ENCODE measurements around the gene GSG1L.
A peak's percentile ranks its signal among the peaks of the same experiment; 100 is the strongest.

The GSG1L gene

DNA sequence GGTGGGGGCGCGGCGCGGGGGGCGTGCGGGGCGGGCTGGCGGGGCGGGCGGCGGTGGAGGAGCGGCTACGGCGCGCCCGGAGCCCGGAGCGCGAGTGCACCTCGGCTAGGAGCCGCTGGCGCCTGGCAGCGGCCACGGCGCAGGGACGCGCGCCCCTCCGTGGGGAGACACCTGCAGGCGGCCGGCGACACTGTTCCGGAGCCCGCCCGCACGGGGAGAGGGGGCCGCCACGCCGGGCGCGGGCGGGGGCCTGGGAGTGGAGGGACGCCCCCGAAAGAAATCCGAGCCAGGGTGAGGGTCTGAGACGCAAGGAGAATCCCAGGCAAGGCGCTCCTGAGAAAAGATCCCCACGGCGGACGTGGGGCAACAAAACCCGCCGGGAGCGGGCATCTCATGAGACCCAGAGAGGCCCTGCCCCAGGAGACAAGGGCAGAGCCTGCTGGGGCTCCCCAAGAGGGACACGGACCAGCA is at the start of gene GSG1L:
Gene GSG1L (minus strand): TSS at position 124 of the 471 bp plus-strand sequence. CDS start 290 bp downstream, outside the sequence.
- DNase-seq, result peak in 1 of 2 experiments; percentile 17

GRCh38 chr16:28112908-28113307 is 49.4 kb upstream of the GSG1L start:
- no peak for DNase-seq

DNA sequence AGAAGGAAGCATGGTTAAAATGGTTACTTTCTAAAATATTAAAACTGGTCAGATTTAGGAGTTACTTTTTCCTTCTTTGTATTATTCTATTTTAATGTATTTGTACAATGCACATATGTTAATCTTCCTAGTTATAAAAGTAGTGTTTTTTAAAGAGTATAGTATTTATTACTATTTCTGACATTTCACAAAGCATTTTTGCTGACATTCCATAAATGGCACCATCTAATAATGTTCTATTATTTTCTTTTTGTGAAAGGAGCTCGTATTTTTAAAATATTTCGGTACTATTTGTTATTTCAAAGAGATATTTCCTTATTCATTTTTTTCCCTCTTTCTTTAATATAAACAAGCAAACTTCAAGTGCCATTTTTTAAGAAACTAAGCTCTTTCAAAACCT is 47.5 kb upstream of the GSG1L start:
- no peak for DNase-seq

GRCh38 chr16:28110479-28110878 is 47.0 kb upstream of the GSG1L start:
- DNase-seq, result no peak

DNA sequence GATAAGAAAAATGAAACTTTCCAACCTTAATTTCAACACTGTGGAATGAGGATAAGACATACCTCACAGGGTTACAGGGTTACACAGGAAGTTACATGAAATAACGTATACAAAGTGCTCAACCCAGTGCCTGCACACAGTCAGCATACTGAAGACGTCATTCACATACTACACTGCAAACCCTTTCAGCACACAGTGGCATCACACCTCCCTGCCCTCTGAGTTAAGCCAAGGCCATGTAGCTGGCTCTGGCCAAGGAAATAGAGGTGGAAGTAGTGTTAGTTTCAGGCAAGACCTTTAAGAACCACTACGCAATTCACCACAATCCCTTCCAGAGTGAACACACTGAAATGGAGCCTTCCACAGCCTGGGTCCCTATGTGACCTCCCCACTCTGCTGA is 46.6 kb upstream of the GSG1L start:
- DNase-seq, result no peak

- DNase-seq, result no peak
These were observed 45.2 kb upstream of the GSG1L start for GRCh38 chr16:28108590-28109247.

- DNase-seq, result no peak
These were observed 43.7 kb upstream of the GSG1L start for GRCh38 chr16:28107232-28107631.

DNA sequence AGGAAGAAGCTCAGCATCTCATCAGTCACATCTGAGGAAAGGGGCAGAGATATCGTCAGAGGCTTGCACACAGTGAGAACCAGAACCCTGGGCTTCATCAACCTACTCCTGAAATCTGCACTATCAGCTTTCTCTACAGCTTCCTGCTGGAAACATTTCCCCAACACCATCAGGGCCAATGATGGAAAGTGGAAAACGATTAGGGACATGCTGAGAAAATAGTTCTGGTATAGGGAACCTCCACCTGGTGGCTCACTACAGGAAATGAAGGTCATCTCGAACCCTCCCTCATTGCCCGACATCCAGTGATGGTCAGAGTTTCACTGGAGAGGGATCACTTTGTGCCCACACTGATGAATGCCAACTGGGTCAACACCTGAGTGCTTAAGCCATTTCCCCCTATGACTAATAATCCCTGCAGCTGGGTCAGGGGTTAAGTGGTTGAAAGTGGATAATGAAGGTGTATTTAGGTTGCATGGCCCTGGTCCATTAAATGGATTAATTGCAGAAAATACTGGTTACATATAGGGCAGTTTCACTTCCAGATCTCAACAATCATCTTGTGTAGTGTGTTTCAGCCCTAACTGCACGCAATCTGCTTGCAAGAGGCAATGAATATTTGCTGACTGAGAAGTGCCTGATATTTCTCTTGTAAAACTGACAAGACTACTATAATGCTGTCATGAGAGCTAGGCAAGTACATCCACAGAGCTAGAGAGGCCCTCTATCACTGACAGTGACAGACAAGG is 43.1 kb upstream of the GSG1L start:
- DNase-seq, result no peak

DNA sequence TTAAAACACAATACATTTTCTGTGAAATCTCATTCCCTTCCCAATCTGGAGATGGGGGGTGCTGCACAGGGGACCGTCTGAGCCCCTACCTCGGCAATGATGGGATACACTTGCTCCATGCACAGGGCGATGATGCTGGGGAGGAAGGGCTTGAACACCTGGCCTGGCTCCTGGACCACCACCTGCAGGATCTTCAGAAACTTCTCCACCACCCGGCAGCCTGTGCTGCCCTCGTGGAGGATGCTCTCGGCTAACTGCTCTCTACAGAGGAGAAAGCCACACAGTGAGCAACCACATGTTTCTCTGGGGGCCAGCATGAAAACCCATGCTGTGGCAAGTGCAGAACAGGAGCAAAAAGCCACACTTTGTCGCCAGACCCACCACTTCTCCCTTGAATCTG is 42.4 kb upstream of the GSG1L start:
- no peak for DNase-seq

DNA sequence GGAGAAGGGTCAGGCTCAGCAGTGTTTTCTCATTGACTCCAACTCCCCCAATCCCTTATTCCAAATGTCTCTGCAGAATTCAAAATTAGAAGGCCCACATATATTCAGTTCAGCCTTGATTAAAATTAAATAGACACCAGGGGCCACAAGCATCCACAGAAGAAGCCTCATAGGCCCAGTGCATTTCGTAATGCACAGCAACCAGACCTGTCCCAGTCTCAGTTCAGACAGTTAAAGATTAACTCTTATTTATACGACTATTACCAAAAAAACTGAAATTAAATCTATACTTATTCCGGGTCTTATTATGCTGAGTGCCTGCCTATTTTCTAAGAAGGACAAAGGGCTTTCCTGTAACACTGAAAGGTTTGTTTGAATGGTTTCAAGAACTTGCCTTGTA is 41.8 kb upstream of the GSG1L start:
- no peak for DNase-seq

DNA sequence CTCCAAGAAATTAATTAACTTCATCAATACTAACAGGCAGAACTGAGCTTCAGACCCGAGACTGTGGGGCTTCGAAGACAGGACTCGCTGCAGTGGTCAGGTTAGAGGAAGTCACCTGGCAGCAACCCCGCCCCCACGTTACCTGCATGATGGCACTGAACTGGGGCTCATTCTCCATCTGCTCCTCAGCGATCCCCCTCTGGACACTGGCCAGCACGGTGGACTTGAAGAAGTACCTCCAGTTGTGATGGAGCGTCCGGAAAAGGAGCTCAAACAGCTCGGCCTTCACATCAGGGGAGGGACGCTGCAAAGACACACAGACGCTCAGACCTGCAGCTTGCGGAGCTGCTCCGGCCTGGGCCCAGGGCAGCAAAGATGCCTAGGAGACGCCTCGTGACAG is 40.9 kb upstream of the GSG1L start:
- DNase-seq, result no peak

DNA sequence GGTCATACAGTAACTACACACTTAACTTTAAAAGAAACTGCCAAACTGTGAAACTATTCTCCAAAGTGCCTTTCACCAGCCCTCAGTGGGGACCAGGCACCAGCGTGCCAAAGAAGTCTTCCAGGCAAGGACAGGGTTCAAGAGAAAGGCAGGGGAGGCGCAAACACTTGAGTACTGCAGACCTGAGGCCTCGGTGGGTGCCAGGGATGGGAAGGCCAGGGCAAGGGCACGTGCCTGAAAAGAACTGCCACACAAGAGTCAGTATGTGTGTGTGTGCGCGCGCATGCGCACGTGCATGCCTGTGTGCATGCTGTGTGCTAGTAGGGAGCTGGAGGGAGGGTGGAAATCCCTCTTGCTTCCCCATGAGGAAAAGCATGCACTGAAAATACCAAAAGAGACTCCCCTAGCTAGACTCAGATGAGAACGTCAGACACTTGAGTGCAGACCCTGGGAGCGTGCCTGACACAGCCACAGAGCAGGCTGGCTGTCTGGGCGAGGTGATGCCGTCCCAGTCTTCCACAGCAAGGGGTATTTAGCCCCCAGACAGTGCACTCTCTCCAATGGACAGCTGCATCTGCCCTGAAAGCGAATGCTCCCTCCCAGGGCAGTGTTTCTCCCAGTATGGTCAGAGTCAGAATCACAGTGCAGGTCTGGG is 40.1 kb upstream of the GSG1L start:
- no peak for DNase-seq

- DNase-seq, result no peak
These were observed 38.0 kb upstream of the GSG1L start for GRCh38 chr16:28101533-28101890.

- no peak for DNase-seq
These were observed 37.5 kb upstream of the GSG1L start for GRCh38 chr16:28100810-28101532.

DNA sequence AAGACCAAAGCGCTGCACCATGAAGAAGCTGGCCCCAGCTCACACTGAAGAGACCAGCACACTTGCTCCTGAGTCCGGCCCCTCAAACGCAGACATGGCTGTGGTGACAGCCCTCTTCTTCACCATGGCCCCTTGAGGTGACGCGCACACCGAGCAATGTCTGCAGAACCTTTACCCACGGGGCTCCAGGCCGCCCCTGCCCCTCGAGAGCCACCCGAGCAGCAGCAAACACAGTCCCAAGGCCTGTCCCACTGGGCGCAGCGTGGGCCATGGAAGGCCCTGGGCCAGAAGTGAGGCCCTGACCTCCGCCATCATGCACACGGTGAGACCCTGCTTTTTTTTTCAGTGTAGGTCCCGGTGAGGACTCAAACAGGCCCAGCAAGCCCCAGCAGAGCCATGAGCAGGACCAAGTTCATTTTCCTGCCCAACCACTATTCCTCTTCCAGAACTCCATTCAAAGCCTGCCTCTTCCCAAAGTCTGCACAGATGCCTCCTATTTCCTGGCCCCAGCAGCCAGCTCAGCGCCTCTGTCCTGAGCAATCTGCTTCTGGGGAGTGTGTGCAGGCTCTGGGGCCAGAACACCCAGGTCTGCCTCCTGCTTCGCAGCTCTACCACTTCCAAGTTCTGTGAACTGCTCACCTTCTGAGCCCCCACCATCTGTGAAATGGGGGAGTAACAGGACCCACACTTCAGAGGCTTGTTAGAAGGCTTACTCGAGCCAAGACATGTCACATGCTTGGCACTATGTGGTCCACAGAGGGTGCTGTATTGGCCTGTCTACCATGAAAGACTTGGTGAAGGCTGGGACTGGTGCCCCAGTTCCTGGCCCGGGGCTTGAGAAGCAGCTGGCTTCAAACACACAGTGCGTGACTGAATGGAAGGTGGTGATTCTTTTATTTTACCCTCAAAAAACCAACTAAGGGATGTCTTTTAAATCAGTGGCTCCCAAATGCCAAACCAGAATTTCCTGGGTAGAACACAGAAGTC is 35.7 kb upstream of the GSG1L start:
- DNase-seq, result no peak

GRCh38 chr16:28098171-28098958 is 34.9 kb upstream of the GSG1L start:
- no peak for DNase-seq

DNA sequence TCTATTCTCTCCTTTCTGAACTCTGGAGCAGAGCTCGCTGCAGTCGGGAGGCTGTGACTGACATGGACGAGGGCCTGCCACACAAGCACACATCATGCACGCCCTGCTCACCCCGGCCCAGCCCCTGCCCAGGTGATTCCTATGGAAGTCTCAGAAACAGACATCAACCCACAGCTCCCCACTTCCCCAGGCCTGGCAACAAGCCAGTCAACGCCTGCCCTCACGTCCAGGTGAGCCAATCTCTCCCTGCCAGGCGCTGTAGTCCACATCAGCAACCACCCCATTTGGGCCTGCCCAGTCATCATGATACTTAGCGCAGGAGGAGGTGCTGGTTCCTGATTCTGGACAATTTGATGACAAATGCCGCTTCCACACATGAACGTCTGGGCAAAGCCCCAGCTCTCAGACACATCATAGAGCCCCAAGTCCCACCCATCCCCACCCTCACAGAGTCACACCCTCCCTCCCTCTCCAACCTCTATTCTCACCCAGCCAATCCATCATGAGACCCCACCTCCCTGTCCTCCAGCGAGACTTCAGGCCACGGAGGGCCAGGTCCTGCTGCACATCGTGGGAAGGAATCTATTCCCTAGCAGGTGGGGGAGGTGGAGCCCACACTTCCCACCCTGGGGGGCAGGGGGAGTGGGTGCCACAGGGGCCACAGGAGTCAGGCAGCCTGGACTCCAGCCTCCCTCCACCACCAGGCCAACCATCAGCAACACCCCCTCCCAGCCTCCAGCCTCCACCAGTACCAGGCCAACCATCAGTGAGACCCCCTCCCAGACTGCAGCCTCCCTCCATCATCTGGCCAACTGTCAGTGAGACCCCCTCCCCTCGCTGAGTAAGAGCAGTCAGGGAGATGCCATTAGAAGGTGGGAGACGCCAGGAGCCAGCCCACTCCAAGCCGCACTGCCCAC is 33.7 kb upstream of the GSG1L start:
- no peak for DNase-seq

DNA sequence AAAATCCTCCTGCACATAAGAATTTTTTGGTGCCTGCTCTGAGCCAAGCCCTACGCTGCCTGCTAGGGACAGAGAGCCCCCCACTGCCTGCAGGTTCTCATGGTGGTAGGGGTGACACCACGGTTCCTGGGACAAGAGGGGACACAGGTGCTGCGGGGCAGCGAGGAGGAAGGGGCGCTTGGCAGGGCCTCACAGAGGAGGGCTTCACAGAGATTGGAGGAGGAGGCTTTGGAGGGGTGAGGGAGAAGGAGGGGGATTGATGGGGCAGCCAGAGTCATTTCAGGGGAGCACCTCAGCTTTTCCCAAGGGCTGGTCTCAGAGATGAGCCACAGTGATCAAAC is 29.8 kb upstream of the GSG1L start:
- no peak for DNase-seq

- DNase-seq, result no peak
These were observed 29.3 kb upstream of the GSG1L start for GRCh38 chr16:28092721-28093384.

DNA sequence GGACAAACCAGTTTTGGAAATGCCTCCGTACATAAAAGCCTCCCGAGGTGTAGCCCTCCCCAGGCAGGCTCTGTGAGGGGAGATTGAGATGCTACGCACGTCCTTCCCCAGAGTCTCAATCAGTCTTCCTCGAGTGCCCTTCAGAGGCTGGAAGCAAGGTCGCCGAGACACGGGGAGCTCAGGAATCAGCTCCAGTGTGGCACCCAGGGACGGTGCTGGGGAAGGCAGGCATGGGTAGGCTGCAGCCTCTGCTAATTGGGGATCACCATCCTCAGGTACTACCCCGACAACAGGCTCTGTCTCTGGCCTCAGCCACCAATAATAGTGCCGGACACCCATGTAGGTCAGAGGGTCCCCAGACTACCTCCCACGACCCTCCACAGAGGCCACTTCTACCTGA is 28.1 kb upstream of the GSG1L start:
- no peak for DNase-seq
